Neural cell (in vitro differentiated cells): Measurements from ENCODE around the gene GPR15LG. TPM values are rescaled to one million over a fixed set of nuclear protein-coding genes. Genes with fewer than 3 reads are reported as not detected.

Experiments
- H2AFZ ChIP-seq: fragments of 200-600, 300-800 bp; sonication (generic), shearing (Covaris generic); 2 replicates; pipeline ENCODE4 v1.6.0; 2014; ENCODE audit warnings: low read depth, mild to moderate bottlenecking, antibody characterized with exemption, low read length, moderate library complexity
- H3F3A ChIP-seq: fragments of 200-600 bp; shearing (Covaris generic); 2 replicates; pipeline ENCODE4 v1.6.1; 2016; ENCODE audit warnings: mild to moderate bottlenecking, moderate library complexity, mixed read lengths, antibody characterized with exemption, low read length; ENCODE audit not compliant: insufficient read depth, poor library complexity, severe bottlenecking
- H3K27ac ChIP-seq: fragments of 200-600, 300-800 bp; sonication (generic), shearing (Covaris generic); 2 replicates; pipeline ENCODE4 v1.5.1; 2014; ENCODE audit warnings: mild to moderate bottlenecking, low read length, moderate library complexity
- H3K27me3 ChIP-seq: fragments of 300-800, 200-600 bp; sonication (generic), shearing (Covaris generic); 2 replicates; pipeline ENCODE4 v1.6.0; 2014; ENCODE audit warnings: mild to moderate bottlenecking, low read depth, low read length, moderate library complexity; ENCODE audit not compliant: insufficient read depth
- H3K36me3 ChIP-seq: fragments of 300-800, 200-600 bp; sonication (generic), shearing (Covaris generic); 2 replicates; pipeline ENCODE4 v1.5.1; 2014; ENCODE audit warnings: mild to moderate bottlenecking, antibody characterized with exemption, low read length, moderate library complexity; ENCODE audit not compliant: insufficient read depth
- H3K4me2 ChIP-seq: fragments of 300-800, 200-600 bp; sonication (generic), shearing (Covaris generic); 2 replicates; pipeline ENCODE4 v1.6.0; 2014; ENCODE audit warnings: mild to moderate bottlenecking, low read length
- H3K4me3 ChIP-seq: fragments of 300-800, 200-600 bp; sonication (generic), shearing (Covaris generic); 2 replicates; pipeline ENCODE4 v1.5.1; 2014; ENCODE audit warnings: mild to moderate bottlenecking, low read length, moderate library complexity
- H3K79me2 ChIP-seq: fragments of 200-600 bp; shearing (Covaris generic); replicated peaks from 2 replicates; pipeline ENCODE4 v1.6.0; 2014; ENCODE audit warnings: mild to moderate bottlenecking, low read length, moderate library complexity; ENCODE audit not compliant: insufficient read depth
- H3K9ac ChIP-seq: fragments of 300-800, 200-600 bp; sonication (generic), shearing (Covaris generic); 2 replicates; pipeline ENCODE4 v1.6.1; 2016; ENCODE audit warnings: mild to moderate bottlenecking, low read length, mixed read lengths
- H3K9me2 ChIP-seq: fragments of 200-600 bp; shearing (Covaris generic); 2 replicates; pipeline ENCODE4 v1.6.1; 2016; ENCODE audit warnings: mild to moderate bottlenecking, low read length, mixed read lengths; ENCODE audit not compliant: insufficient read depth
- H3K9me3 ChIP-seq: fragments of 200-600, 300-800 bp; sonication (generic), shearing (Covaris generic); 2 replicates; pipeline ENCODE4 v1.6.1; 2016; ENCODE audit warnings: mild to moderate bottlenecking, mixed run types, low read length, moderate library complexity, mixed read lengths
- H4K20me1 ChIP-seq: fragments of 200-600 bp; shearing (Covaris generic); 2 replicates; pipeline ENCODE4 v1.6.1; 2016; ENCODE audit warnings: mild to moderate bottlenecking, mixed run types; ENCODE audit not compliant: insufficient read depth
- CTCF ChIP-seq: fragments of 450-650 bp; IDR thresholded peaks from 2 replicates; pipeline ENCODE4 v1.5.1; 2014; ENCODE audit warnings: antibody characterized with exemption, mild to moderate bottlenecking, moderate library complexity; ENCODE audit not compliant: poor library complexity, severe bottlenecking
- EP300 ChIP-seq: fragments of 450-650 bp; conservative IDR thresholded peaks from 2 replicates; pipeline ENCODE4 v1.6.1; 2014; ENCODE audit warnings: antibody characterized with exemption, mild to moderate bottlenecking, moderate library complexity; ENCODE audit not compliant: poor library complexity, severe bottlenecking
- EZH2 ChIP-seq: fragments of 200-600, 300-800 bp; shearing (Covaris generic), sonication (generic); IDR thresholded peaks from 2 replicates; pipeline ENCODE4 v1.6.1; 2014; ENCODE audit warnings: antibody characterized with exemption, low read length, borderline replicate concordance, mild to moderate bottlenecking; ENCODE audit not compliant: insufficient read depth, poor library complexity, severe bottlenecking
- MXI1 ChIP-seq: fragments of 450-650 bp; conservative IDR thresholded peaks from 2 replicates; pipeline ENCODE4 v1.6.1; 2014; ENCODE audit warnings: antibody characterized with exemption, mild to moderate bottlenecking; ENCODE audit not compliant: poor library complexity, severe bottlenecking
- POLR2AphosphoS5 ChIP-seq: IDR thresholded peaks from 2 replicates; pipeline ENCODE4 v1.6.1; 2012
- RAD21 ChIP-seq: fragments of 450-650 bp; conservative IDR thresholded peaks from 2 replicates; pipeline ENCODE4 v1.6.1; 2014; ENCODE audit warnings: antibody characterized with exemption, mild to moderate bottlenecking, moderate library complexity
- REST ChIP-seq: IDR thresholded peaks from 2 replicates; pipeline ENCODE4 v1.6.1; 2012; ENCODE audit warnings: borderline replicate concordance
- SMC3 ChIP-seq: fragments of 450-650 bp; conservative IDR thresholded peaks from 2 replicates; pipeline ENCODE4 v1.6.1; 2014; ENCODE audit warnings: antibody characterized with exemption, mild to moderate bottlenecking, moderate library complexity; ENCODE audit not compliant: poor library complexity
- TAF1 ChIP-seq: IDR thresholded peaks from 2 replicates; pipeline ENCODE4 v1.6.1; 2012; ENCODE audit warnings: low read depth
- polyA plus RNA-seq: library from polyadenylated mRNA; depleted of rRNA; stranded (reverse); fragments of >200 nt; gene quantifications from 2 replicates; pipeline ENCODE4 v1.2.3, GENCODE V29; 2014

GPR15LG gene
- polyA plus RNA-seq, 1 donor from 2014 or later, result not detected

- Histone ChIP-seq H3K27ac (no peak overlapping the region), H3K27me3 (no peaks in the 10 kb centered on the region), H3K9ac (no peak overlapping the region), H3K4me3 (no peak overlapping the region), H3K79me2 (no peaks in the 10 kb centered on the region), H3K4me2 (no peak overlapping the region), H3K9me3 (no peaks in the 10 kb centered on the region), H4K20me1 (no peaks in the 10 kb centered on the region), H3K9me2 (no peaks in the 10 kb centered on the region), H3K36me3 (no peaks in the 10 kb centered on the region), H3F3A (no peaks in the 10 kb centered on the region), H2AFZ (no peak overlapping the region)
- TF ChIP-seq RAD21 (no peak), SMC3 (no peak), CTCF (no peak)
Observed at GRCh38 chr10:84211566-84211965, 38.0 kb downstream of the GPR15LG start.

GRCh38 chr10:84212014-84212413 lies 38.4 kb downstream of the GPR15LG start:
- Histone ChIP-seq H3K4me3 (no peak overlapping the region), H3K9ac (no peak overlapping the region), H3F3A (no peaks in the 10 kb centered on the region), H2AFZ (no peak overlapping the region), H3K27me3 (no peaks in the 10 kb centered on the region), H3K4me2 (no peak overlapping the region), H3K36me3 (no peaks in the 10 kb centered on the region), H3K27ac (no peak overlapping the region), H3K79me2 (no peaks in the 10 kb centered on the region), H4K20me1 (no peaks in the 10 kb centered on the region), H3K9me2 (no peaks in the 10 kb centered on the region), H3K9me3 (no peaks in the 10 kb centered on the region)
- TF ChIP-seq EP300 (no peak), SMC3 (no peak), POLR2AphosphoS5 (no peak), EZH2 (no peak)

GRCh38 chr10:84213076-84213475 lies 39.5 kb downstream of the GPR15LG start:
- no peak overlapping the region for H3K27ac ChIP-seq
- no peaks in the 10 kb centered on the region for H3K9me2 ChIP-seq
- H3K36me3 ChIP-seq, result no peaks in the 10 kb centered on the region
- H3K9ac ChIP-seq, result no peak overlapping the region
- H3K9me3 ChIP-seq, result no peaks in the 10 kb centered on the region
- TF ChIP-seq EZH2, result no peak
- no peak for TF ChIP-seq REST
- TF ChIP-seq TAF1, result no peak
- TF ChIP-seq EP300, result no peak
- no peak for TF ChIP-seq POLR2AphosphoS5
- TF ChIP-seq RAD21, result no peak
- TF ChIP-seq SMC3, result no peak
- TF ChIP-seq CTCF, result no peak
- no peak for TF ChIP-seq MXI1
- H3K4me2 ChIP-seq, result no peak overlapping the region
- H3K79me2 ChIP-seq, result no peaks in the 10 kb centered on the region
- H3F3A ChIP-seq, result no peaks in the 10 kb centered on the region
- H3K27me3 ChIP-seq, result no peaks in the 10 kb centered on the region
- H3K4me3 ChIP-seq, result no peak overlapping the region
- no peak overlapping the region for H2AFZ ChIP-seq
- H4K20me1 ChIP-seq, result no peaks in the 10 kb centered on the region
